BLaER1 (cell line): ENCODE measurements around the gene STAB2.

Source experiments
- H3K27ac ChIP-seq: shearing (Covaris generic); formaldehyde crosslinking; 2 replicates; pipeline ENCODE4 v1.8.1; 2022
- H3K27me3 ChIP-seq: shearing (Covaris generic); formaldehyde crosslinking; 2 replicates; pipeline ENCODE4 v1.8.1; 2022
- H3K36me3 ChIP-seq: shearing (Covaris generic); formaldehyde crosslinking; 2 replicates; pipeline ENCODE4 v1.8.1; 2022
- H3K4me1 ChIP-seq: shearing (Covaris generic); formaldehyde crosslinking; 2 replicates; pipeline ENCODE4 v1.8.1; 2022
- H3K4me2 ChIP-seq: shearing (Covaris generic); formaldehyde crosslinking; 2 replicates; pipeline ENCODE4 v1.8.1; 2022
- H3K4me3 ChIP-seq: shearing (Covaris generic); formaldehyde crosslinking; 2 replicates; pipeline ENCODE4 v1.8.1; 2022
- H3K9ac ChIP-seq: shearing (Covaris generic); formaldehyde crosslinking; 2 replicates; pipeline ENCODE4 v1.8.1; 2022
- H3K9me3 ChIP-seq: shearing (Covaris generic); formaldehyde crosslinking; 2 replicates; pipeline ENCODE4 v1.8.1; 2022
- H4K20me1 ChIP-seq: shearing (Covaris generic); formaldehyde crosslinking; 2 replicates; pipeline ENCODE4 v1.8.1; 2022
- Cebpa-rat ChIP-seq: shearing (Covaris generic); IDR thresholded peaks from 2 replicates; pipeline ENCODE4 v1.8.1; 2022

The STAB2 gene

GRCh38 chr12:103580026-103580425 lies 7.0 kb upstream of the STAB2 start:
- Histone ChIP-seq H3K27me3 (no peaks in the 10 kb centered on the region), H3K4me2 (no peak overlapping the region), H3K9me3 (no peaks in the 10 kb centered on the region), H3K27ac (no peak overlapping the region), H4K20me1 (no peaks in the 10 kb centered on the region), H3K36me3 (no peaks in the 10 kb centered on the region), H3K4me3 (no peak overlapping the region), H3K9ac (no peak overlapping the region), H3K4me1 (peaks cover 9% of the 10 kb centered on the region)
- no peak for TF ChIP-seq Cebpa-rat

GRCh38 chr12:103583008-103583407 lies 4.1 kb upstream of the STAB2 start:
- no peak overlapping the region for H3K9ac ChIP-seq
- H3K4me1 ChIP-seq = no peaks in the 10 kb centered on the region
- no peak overlapping the region for H3K4me3 ChIP-seq
- H3K27me3 ChIP-seq = no peaks in the 10 kb centered on the region
- H3K9me3 ChIP-seq = no peaks in the 10 kb centered on the region
- H3K4me2 ChIP-seq = no peak overlapping the region
- no peaks in the 10 kb centered on the region for H4K20me1 ChIP-seq
- no peak for TF ChIP-seq Cebpa-rat
- H3K36me3 ChIP-seq = no peaks in the 10 kb centered on the region
- H3K27ac ChIP-seq = no peak overlapping the region

- Histone ChIP-seq H3K9me3 (no peaks in the 10 kb centered on the region), H4K20me1 (no peaks in the 10 kb centered on the region), H3K4me2 (no peak overlapping the region), H3K4me3 (no peak overlapping the region), H3K27ac (no peak overlapping the region), H3K27me3 (no peaks in the 10 kb centered on the region), H3K9ac (no peak overlapping the region), H3K36me3 (no peaks in the 10 kb centered on the region), H3K4me1 (peaks cover 10% of the 10 kb centered on the region)
- no peak for TF ChIP-seq Cebpa-rat
Observed at GRCh38 chr12:103586132-103586531, 941 bp upstream of the STAB2 start.

GRCh38 chr12:103588680-103589079 lies 1.6 kb downstream of the STAB2 start:
- no peak overlapping the region for H3K27ac ChIP-seq
- no peaks in the 10 kb centered on the region for H4K20me1 ChIP-seq
- H3K4me2 ChIP-seq = no peak overlapping the region
- no peak overlapping the region for H3K9ac ChIP-seq
- H3K4me1 ChIP-seq = peaks cover 10% of the 10 kb centered on the region
- no peaks in the 10 kb centered on the region for H3K27me3 ChIP-seq
- no peaks in the 10 kb centered on the region for H3K9me3 ChIP-seq
- H3K36me3 ChIP-seq = no peaks in the 10 kb centered on the region
- no peak overlapping the region for H3K4me3 ChIP-seq
- no peak for TF ChIP-seq Cebpa-rat

- Histone ChIP-seq H3K9me3 (no peaks in the 10 kb centered on the region), H4K20me1 (no peaks in the 10 kb centered on the region), H3K27me3 (no peaks in the 10 kb centered on the region), H3K4me3 (no peak overlapping the region), H3K4me2 (peak overlapping the region; percentile 43), H3K4me1 (peaks cover 10% of the 10 kb centered on the region), H3K36me3 (no peaks in the 10 kb centered on the region), H3K27ac (no peak overlapping the region), H3K9ac (no peak overlapping the region)
- no peak for TF ChIP-seq Cebpa-rat
Observed at GRCh38 chr12:103589517-103589916, 2.4 kb downstream of the STAB2 start.

GRCh38 chr12:103590271-103590670 lies 3.2 kb downstream of the STAB2 start:
- Histone ChIP-seq H3K9me3 (no peaks in the 10 kb centered on the region), H3K36me3 (no peaks in the 10 kb centered on the region), H3K27ac (no peak overlapping the region), H3K4me1 (peaks cover 10% of the 10 kb centered on the region), H3K27me3 (no peaks in the 10 kb centered on the region), H4K20me1 (no peaks in the 10 kb centered on the region), H3K4me2 (no peak overlapping the region), H3K9ac (no peak overlapping the region), H3K4me3 (no peak overlapping the region)
- TF ChIP-seq Cebpa-rat = no peak

- no peak overlapping the region for H3K27ac ChIP-seq
- no peaks in the 10 kb centered on the region for H3K27me3 ChIP-seq
- no peaks in the 10 kb centered on the region for H3K36me3 ChIP-seq
- no peaks in the 10 kb centered on the region for H3K4me1 ChIP-seq
- no peak overlapping the region for H3K4me3 ChIP-seq
- no peaks in the 10 kb centered on the region for H4K20me1 ChIP-seq
- no peak overlapping the region for H3K4me2 ChIP-seq
- H3K9me3 ChIP-seq = no peaks in the 10 kb centered on the region
- no peak for TF ChIP-seq Cebpa-rat
- H3K9ac ChIP-seq = no peak overlapping the region
Observed at GRCh38 chr12:103596981-103597380, 9.9 kb downstream of the STAB2 start.

- H3K4me1 ChIP-seq = no peaks in the 10 kb centered on the region
- no peak overlapping the region for H3K4me3 ChIP-seq
- H4K20me1 ChIP-seq = no peaks in the 10 kb centered on the region
- H3K27ac ChIP-seq = no peak overlapping the region
- no peaks in the 10 kb centered on the region for H3K27me3 ChIP-seq
- H3K4me2 ChIP-seq = no peak overlapping the region
- H3K36me3 ChIP-seq = no peaks in the 10 kb centered on the region
- no peaks in the 10 kb centered on the region for H3K9me3 ChIP-seq
- no peak overlapping the region for H3K9ac ChIP-seq
- TF ChIP-seq Cebpa-rat = no peak
Observed at GRCh38 chr12:103599274-103599673, 12.2 kb downstream of the STAB2 start.

- Histone ChIP-seq H3K4me2 (no peak overlapping the region), H4K20me1 (no peaks in the 10 kb centered on the region), H3K9ac (no peak overlapping the region), H3K4me1 (no peaks in the 10 kb centered on the region), H3K27ac (no peak overlapping the region), H3K9me3 (no peaks in the 10 kb centered on the region), H3K4me3 (no peak overlapping the region), H3K36me3 (no peaks in the 10 kb centered on the region), H3K27me3 (no peaks in the 10 kb centered on the region)
- no peak for TF ChIP-seq Cebpa-rat
Observed at GRCh38 chr12:103600967-103601728, 14.1 kb downstream of the STAB2 start.

GRCh38 chr12:103620395-103620794 lies 33.3 kb downstream of the STAB2 start:
- Histone ChIP-seq H3K4me2 (no peak overlapping the region), H3K9ac (no peak overlapping the region)

GRCh38 chr12:103623716-103624115 lies 36.6 kb downstream of the STAB2 start:
- H3K4me3 ChIP-seq = no peak overlapping the region

More at GRCh38 chr12:103620395-103620794, 33.3 kb downstream of the STAB2 start:
- Histone ChIP-seq H3K9me3 (no peaks in the 10 kb centered on the region), H3K27ac (no peak overlapping the region), H3K4me1 (no peaks in the 10 kb centered on the region), H4K20me1 (no peaks in the 10 kb centered on the region), H3K27me3 (no peaks in the 10 kb centered on the region), H3K4me3 (no peak overlapping the region), H3K36me3 (no peaks in the 10 kb centered on the region)
- TF ChIP-seq Cebpa-rat = no peak

More at GRCh38 chr12:103623716-103624115, 36.6 kb downstream of the STAB2 start:
- Histone ChIP-seq H3K27me3 (no peaks in the 10 kb centered on the region), H3K9me3 (no peaks in the 10 kb centered on the region), H3K36me3 (no peaks in the 10 kb centered on the region), H3K4me2 (no peak overlapping the region), H3K4me1 (no peaks in the 10 kb centered on the region), H3K9ac (no peak overlapping the region), H3K27ac (no peak overlapping the region), H4K20me1 (no peaks in the 10 kb centered on the region)
- no peak for TF ChIP-seq Cebpa-rat
